PFSK-1 (cell line): ENCODE measurements around the gene HOXB1.

Experiments used
- POLR2AphosphoS5 ChIP-seq: IDR thresholded peaks from 2 replicates; pipeline ENCODE4 v1.6.1; 2012; ENCODE audit warnings: low read depth, mild to moderate bottlenecking, control low read depth, low read length, moderate library complexity
- SIN3A ChIP-seq: IDR thresholded peaks from 2 replicates; pipeline ENCODE4 v1.6.1; 2012; ENCODE audit warnings: mild to moderate bottlenecking, low read length, moderate library complexity, borderline replicate concordance; ENCODE audit not compliant: insufficient read depth
- TAF1 ChIP-seq: IDR thresholded peaks from 2 replicates; pipeline ENCODE4 v1.6.1; 2012; ENCODE audit warnings: low read length, control low read depth, borderline replicate concordance; ENCODE audit not compliant: insufficient read depth

DNA sequence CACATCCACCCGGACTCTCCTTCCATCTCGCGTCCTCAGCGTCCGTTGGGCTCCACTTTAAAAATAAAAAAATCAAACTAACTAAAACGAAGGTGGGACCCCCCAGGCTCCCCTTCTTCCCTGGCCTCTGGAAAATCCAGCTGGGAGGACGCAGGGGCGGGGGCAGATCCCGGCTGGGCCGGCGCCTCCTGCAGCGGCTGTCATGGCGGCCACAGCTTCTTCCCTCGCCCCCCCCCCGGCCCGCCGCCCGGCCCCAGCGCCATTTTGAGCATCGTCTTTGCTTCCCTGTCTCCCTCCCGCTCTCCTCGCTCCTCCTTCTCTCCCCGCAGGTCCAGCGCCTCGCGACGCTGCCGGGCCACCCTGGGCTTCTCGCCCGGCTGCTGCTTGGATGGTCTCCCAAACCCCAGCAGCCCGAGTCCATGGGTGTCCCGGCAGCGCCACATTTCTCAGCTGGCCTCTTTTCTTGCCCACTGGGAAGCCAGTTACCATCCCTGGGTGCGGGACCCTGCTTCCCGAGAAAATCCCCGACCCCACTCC lies 10.8 kb upstream of the HOXB1 start:
- TF ChIP-seq TAF1 (no peak), SIN3A (no peak), POLR2AphosphoS5 (no peak)
